Natural killer cell (primary cell): ENCODE measurements around the gene FRAS1. TPM values are rescaled to one million over a fixed set of nuclear protein-coding genes. Genes with fewer than 3 reads are reported as not detected.

ENCODE experiments used
- ATAC-seq, 3 donors: fragments of 150-1000 bp in 2 of 3; fragments of 200-7000 bp in 1 of 3; cut with Tn5 transposase; 1 replicate in 1 of 3; 2 replicates in 2 of 3; pipeline ENCODE4 v1.10.0; 2021; ENCODE audit warnings: mild to moderate bottlenecking in 2 of 3, moderate library complexity in 2 of 3
- DNase-seq, 2 donors: peaks; one replicate each; pipeline versions ENCODE4 v3.0.0 to v3.0.0-alpha.2; 2013 to 2021; ENCODE audit warnings: mixed read lengths in 1 of 2
- H3K27ac ChIP-seq: one replicate; pipeline ENCODE4 v1.5.1; 2013; ENCODE audit warnings: mild to moderate bottlenecking, low read length
- H3K27me3 ChIP-seq: one replicate; pipeline ENCODE4 v1.6.1; 2013; ENCODE audit warnings: low read length; ENCODE audit not compliant: control insufficient read depth, insufficient read depth
- H3K36me3 ChIP-seq: one replicate; pipeline ENCODE4 v1.6.1; 2013; ENCODE audit warnings: low read length; ENCODE audit not compliant: control insufficient read depth, insufficient read depth
- H3K4me1 ChIP-seq: one replicate; pipeline ENCODE4 v1.6.1; 2013; ENCODE audit warnings: low read length; ENCODE audit not compliant: control insufficient read depth, insufficient read depth
- H3K4me3 ChIP-seq: one replicate; pipeline ENCODE4 v1.5.1; 2013; ENCODE audit warnings: low read length
- H3K9me3 ChIP-seq: one replicate; pipeline ENCODE4 v1.6.1; 2013; ENCODE audit warnings: low read length; ENCODE audit not compliant: control insufficient read depth, insufficient read depth
- H3K27ac Mint-ChIP-seq, 2 donors: one replicate each; pipeline ENCODE4 v1.8.0; 2022; ENCODE audit warnings: mild to moderate bottlenecking in 2 of 2, mixed read lengths in 2 of 2, moderate library complexity in 1 of 2
- H3K27me3 Mint-ChIP-seq, 2 donors: one replicate each; pipeline ENCODE4 v1.8.0; 2022; ENCODE audit warnings: low read depth in 2 of 2, mixed read lengths in 2 of 2
- H3K36me3 Mint-ChIP-seq: one replicate; pipeline ENCODE4 v1.8.0; 2022; ENCODE audit warnings: mixed read lengths
- H3K4me1 Mint-ChIP-seq, 2 donors: one replicate each; pipeline ENCODE4 v1.8.0; 2022; ENCODE audit warnings: mixed read lengths in 2 of 2
- H3K4me3 Mint-ChIP-seq: one replicate; pipeline ENCODE4 v1.8.0; 2022; ENCODE audit warnings: mild to moderate bottlenecking, moderate library complexity, mixed read lengths
- H3K9me3 Mint-ChIP-seq, 2 donors: one replicate each; pipeline ENCODE4 v1.8.0; 2022; ENCODE audit warnings: mixed read lengths in 2 of 2
- WGBS: methylation state at CpG from one replicate; pipeline ENCODE4 v1.1.7; 2013; ENCODE audit warnings: missing lambda C conversion rate; ENCODE audit not compliant: insufficient coverage; 5-methylcytosine and 5-hydroxymethylcytosine counted together
- intact Hi-C: fragments of 100-400 bp; cut with micrococcal nuclease; formaldehyde crosslinking; loops from one replicate; pipeline ENCODE4 v1.14.2; 2022
- total RNA-seq, 4 donors: library from RNA; stranded (reverse); fragments of 120-200 nt in 1 of 4; gene quantifications; one replicate each; pipeline versions ENCODE4 v1.2.3 to v1.2.4, GENCODE V29; 2013 to 2022
- TF ChIP-seq, protein P1 (sequence below): fragments of 200-600 bp; IDR thresholded peaks from one replicate; pipeline ENCODE4 v1.8.0; 2022; ENCODE audit warnings: antibody characterized with exemption

The FRAS1 gene
- total RNA-seq, 3 donors from 2014 or later (not counting 1 experiment from before 2014, with no cell fraction given), result 0.15 to 0.31 TPM; not detected in 1

DNA sequence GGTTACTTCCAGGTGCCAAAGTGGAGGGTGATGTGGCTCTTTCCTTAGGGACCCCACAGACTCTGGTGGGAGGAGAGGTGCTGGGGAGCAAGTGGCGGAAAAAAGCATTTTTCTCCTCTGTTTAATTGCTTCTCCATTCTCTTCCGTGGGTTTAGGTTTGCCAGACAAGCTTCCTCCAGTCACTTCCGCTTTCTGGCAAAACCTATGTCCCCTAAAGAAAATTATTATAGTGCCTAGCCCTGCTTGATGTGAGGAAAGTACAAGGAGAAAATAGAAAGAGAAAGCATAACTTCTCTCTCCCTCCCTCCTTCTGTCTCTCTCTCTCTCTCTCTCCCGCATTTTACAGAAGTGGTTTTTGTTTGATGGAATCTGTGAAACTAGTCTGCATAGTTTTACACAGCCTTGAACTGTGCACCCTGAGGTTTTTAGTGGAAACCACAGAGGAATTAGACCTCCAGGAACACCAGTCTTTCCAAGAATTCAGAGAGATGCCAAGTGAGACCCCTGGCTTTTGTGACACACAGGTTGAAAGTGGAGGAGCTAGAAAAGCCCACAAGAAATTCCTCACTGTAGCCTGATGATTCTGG lies 263.3 kb downstream of the FRAS1 start:
- 0% methylated on average over 1 of the region's 4 CpGs for WGBS

DNA sequence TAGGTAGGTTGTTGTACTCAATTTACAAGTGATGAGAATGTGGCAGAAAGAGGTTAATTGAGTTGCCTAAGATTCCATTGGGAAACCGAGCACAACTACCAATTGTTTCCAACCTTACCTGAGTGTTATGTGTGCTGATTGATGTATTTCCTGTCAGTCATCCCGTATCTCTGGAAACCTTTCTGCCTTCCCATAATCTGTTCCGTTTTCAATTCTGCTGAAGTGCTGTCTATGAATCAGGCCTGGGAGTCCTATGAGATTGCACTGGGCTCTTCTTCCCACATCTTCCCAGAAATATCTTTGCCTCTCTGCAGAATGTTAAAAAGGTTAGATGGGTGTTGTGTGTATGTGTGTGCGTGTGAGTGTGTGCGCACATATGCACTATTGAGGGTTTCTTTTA lies 264.9 kb downstream of the FRAS1 start:
- Histone ChIP-seq H3K27ac (no peak overlapping the region), H3K9me3 (no peaks in the 10 kb centered on the region), H3K4me3 (no peak overlapping the region), H3K27me3 (no peaks in the 10 kb centered on the region), H3K4me1 (no peaks in the 10 kb centered on the region), H3K36me3 (no peaks in the 10 kb centered on the region)
- no peak overlapping the region for H3K27ac Mint-ChIP-seq
- ATAC-seq, result no peak
- H3K27me3 Mint-ChIP-seq, result peaks cover 10 to 28% of the 10 kb centered on the region in 2 donors
- no peaks in the 10 kb centered on the region for H3K9me3 Mint-ChIP-seq
- TF ChIP-seq, protein P1, sequence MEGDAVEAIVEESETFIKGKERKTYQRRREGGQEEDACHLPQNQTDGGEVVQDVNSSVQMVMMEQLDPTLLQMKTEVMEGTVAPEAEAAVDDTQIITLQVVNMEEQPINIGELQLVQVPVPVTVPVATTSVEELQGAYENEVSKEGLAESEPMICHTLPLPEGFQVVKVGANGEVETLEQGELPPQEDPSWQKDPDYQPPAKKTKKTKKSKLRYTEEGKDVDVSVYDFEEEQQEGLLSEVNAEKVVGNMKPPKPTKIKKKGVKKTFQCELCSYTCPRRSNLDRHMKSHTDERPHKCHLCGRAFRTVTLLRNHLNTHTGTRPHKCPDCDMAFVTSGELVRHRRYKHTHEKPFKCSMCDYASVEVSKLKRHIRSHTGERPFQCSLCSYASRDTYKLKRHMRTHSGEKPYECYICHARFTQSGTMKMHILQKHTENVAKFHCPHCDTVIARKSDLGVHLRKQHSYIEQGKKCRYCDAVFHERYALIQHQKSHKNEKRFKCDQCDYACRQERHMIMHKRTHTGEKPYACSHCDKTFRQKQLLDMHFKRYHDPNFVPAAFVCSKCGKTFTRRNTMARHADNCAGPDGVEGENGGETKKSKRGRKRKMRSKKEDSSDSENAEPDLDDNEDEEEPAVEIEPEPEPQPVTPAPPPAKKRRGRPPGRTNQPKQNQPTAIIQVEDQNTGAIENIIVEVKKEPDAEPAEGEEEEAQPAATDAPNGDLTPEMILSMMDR, result no peak
- H3K4me1 Mint-ChIP-seq, result peaks cover 0 to 6% of the 10 kb centered on the region in 2 donors
- H3K4me3 Mint-ChIP-seq, result no peak overlapping the region
- DNase-seq, result no peak
- no peaks in the 10 kb centered on the region for H3K36me3 Mint-ChIP-seq
- intact Hi-C loops, result no loop called here
- 85% methylated on average over 2 of the region's 5 CpGs for WGBS

More for the DNA sequence above, 263.3 kb downstream of the FRAS1 start:
- TF ChIP-seq, protein P1, result no peak
- no peak for DNase-seq
- H3K4me1 Mint-ChIP-seq, result peaks cover 0 to 6% of the 10 kb centered on the region in 2 donors
- intact Hi-C loops, result no loop called here
- H3K27ac Mint-ChIP-seq, result no peak overlapping the region
- H3K27ac ChIP-seq, result no peak overlapping the region
- H3K4me3 ChIP-seq, result no peak overlapping the region
- peaks cover under 1 to 12% of the 10 kb centered on the region in 2 donors for H3K27me3 Mint-ChIP-seq
- H3K4me1 ChIP-seq, result no peaks in the 10 kb centered on the region
- no peaks in the 10 kb centered on the region for H3K36me3 Mint-ChIP-seq
- H3K4me3 Mint-ChIP-seq, result no peak overlapping the region
- H3K27me3 ChIP-seq, result no peaks in the 10 kb centered on the region
- no peaks in the 10 kb centered on the region for H3K9me3 ChIP-seq
- H3K36me3 ChIP-seq, result no peaks in the 10 kb centered on the region
- no peaks in the 10 kb centered on the region for H3K9me3 Mint-ChIP-seq
- ATAC-seq, result no peak

DNA sequence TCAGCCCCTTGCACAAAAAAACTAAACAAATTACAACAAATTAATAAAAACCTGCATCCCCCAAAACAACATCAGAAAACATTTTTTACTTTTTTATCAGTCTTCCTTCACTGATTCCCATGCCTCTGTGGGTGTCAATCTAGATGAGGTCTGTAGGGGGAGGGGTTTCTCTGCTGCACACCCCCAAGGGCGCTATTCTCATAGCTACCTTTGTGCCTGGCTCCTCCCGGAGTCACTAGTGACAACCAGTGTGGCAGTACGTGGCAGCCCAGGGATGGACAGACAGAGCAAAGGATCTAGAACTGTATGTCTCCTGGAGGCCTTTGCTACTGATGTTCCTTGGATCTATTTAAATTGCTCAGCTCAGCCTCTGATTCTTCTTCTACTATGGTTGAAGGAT lies 266.3 kb downstream of the FRAS1 start:
- 92% methylated on average over 3 of the region's 3 CpGs for WGBS
- ATAC-seq (no peak), DNase-seq (no peak)
- intact Hi-C loops, result no loop called here
- H3K27me3 ChIP-seq, result no peaks in the 10 kb centered on the region
- TF ChIP-seq, protein P1, result no peak
- H3K27ac ChIP-seq, result no peak overlapping the region
- Mint-ChIP-seq H3K27ac (no peak overlapping the region), H3K4me1 (peaks cover 0 to 6% of the 10 kb centered on the region in 2 donors), H3K4me3 (no peak overlapping the region), H3K27me3 (peaks cover 10 to 28% of the 10 kb centered on the region in 2 donors), H3K9me3 (no peaks in the 10 kb centered on the region), H3K36me3 (no peaks in the 10 kb centered on the region)
- no peaks in the 10 kb centered on the region for H3K4me1 ChIP-seq
- no peak overlapping the region for H3K4me3 ChIP-seq
- no peaks in the 10 kb centered on the region for H3K36me3 ChIP-seq
- H3K9me3 ChIP-seq, result no peaks in the 10 kb centered on the region

DNA sequence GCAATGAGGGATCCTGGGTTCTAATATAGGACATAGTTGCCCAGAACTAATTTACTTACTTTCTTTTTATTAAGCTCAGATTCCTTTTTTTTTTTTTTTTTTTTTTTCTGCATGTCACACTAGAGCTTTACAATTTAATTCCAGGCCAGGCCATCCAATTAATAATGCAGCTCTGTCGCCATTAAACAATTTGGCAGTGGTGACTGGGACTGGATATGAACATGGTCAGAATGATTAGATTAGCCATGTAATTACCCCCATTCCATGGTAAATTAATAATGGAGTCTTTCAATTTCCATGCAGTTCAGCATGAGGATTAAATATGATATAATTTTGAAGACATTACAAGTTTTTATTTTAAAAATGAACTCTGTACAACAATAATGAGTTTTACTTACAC lies 267.5 kb downstream of the FRAS1 start:
- H3K27me3 ChIP-seq, result no peaks in the 10 kb centered on the region
- H3K9me3 ChIP-seq, result no peaks in the 10 kb centered on the region
- Mint-ChIP-seq H3K27ac (no peak overlapping the region), H3K36me3 (no peaks in the 10 kb centered on the region), H3K27me3 (peaks cover 10 to 28% of the 10 kb centered on the region in 2 donors), H3K9me3 (no peaks in the 10 kb centered on the region), H3K4me1 (peaks cover 0 to 6% of the 10 kb centered on the region in 2 donors), H3K4me3 (no peak overlapping the region)
- WGBS, result 100% methylated on average over 1 of the region's 1 CpG
- no peaks in the 10 kb centered on the region for H3K4me1 ChIP-seq
- no peak overlapping the region for H3K27ac ChIP-seq
- intact Hi-C loops, result no loop called here
- TF ChIP-seq, protein P1, result no peak
- H3K4me3 ChIP-seq, result no peak overlapping the region
- ATAC-seq, result no peak
- H3K36me3 ChIP-seq, result no peaks in the 10 kb centered on the region
- no peak for DNase-seq
